HL-60 (cell line): ENCODE data around the gene C2CD5.

Experiments used
- CTCF ChIP-seq: IDR thresholded peaks from one replicate; pipeline ENCODE4 v1.5.1; 2011; ENCODE audit warnings: low read length, control low read depth, inconsistent platforms; ENCODE audit not compliant: insufficient read depth
- REST ChIP-seq: IDR thresholded peaks from 2 replicates; pipeline ENCODE4 v1.6.1; 2012; ENCODE audit warnings: low read depth; ENCODE audit not compliant: insufficient replicate concordance

GRCh38 chr12:22573181-22573580, 28.8 kb upstream of the C2CD5 start:
- no peak for TF ChIP-seq CTCF
- TF ChIP-seq REST = no peak
